Cardiac fibroblast (primary cell): ENCODE data around the gene GNAS.
"Not testable (repeated sequence)": the region's sequence is repeated elsewhere in the genome, so short reads cannot be mapped to it uniquely, and the experiment has no call there.

Experiments used
- DNase-seq, 2 donors: peaks; one replicate each; pipeline versions ENCODE4 v3.0.0 to v3.0.0-alpha.2; 2010; ENCODE audit warnings: low read depth in 2 of 2
- H3K4me3 ChIP-seq, 2 donors: replicated peaks in 1 of 2; 1 replicate in 1 of 2; 2 replicates in 1 of 2; pipeline ENCODE4 v1.5.1; 2011; ENCODE audit warnings: low read depth in 2 of 2, low read length in 2 of 2, mild to moderate bottlenecking in 2 of 2, moderate library complexity in 1 of 2
- TF ChIP-seq, protein P1 (sequence below): IDR thresholded peaks from one replicate; pipeline ENCODE4 v1.5.1; 2011; ENCODE audit warnings: low read depth, mild to moderate bottlenecking, low read length, inconsistent platforms

Gene GNAS

DNA sequence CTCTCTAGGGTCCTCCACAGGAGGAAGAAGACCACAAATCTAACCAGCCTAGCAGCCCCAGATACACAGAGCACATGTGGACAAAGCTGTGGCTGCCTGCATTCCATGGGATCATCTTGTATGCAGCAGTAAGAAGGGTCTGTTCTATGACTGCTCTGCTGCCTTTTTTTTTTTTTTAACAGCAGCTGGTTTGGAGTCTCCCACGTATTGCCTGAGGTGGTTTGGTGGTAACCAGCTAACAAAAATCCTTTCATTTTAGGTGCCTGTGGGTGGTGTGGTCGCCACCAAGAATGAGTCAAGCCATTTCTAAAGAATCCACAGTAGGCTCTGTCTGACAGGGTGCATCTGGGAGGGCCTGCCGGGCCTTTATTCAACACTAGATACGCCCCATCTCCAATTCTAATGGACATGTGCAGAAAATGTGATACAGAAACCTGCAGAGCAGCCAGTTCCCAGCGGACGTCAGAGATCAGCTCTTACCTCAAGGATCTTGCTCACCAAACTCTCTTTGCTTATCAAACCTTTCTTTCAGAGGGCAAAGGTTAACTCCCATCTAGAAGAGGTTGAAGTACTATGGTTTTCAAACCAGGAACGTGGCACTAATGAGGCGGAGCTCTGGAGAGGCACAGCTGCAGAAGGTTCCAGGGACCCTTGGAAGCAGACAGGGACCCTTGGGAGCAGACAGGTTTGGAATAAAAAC, 33.8 kb upstream of the GNAS start:
- TF ChIP-seq, protein P1, sequence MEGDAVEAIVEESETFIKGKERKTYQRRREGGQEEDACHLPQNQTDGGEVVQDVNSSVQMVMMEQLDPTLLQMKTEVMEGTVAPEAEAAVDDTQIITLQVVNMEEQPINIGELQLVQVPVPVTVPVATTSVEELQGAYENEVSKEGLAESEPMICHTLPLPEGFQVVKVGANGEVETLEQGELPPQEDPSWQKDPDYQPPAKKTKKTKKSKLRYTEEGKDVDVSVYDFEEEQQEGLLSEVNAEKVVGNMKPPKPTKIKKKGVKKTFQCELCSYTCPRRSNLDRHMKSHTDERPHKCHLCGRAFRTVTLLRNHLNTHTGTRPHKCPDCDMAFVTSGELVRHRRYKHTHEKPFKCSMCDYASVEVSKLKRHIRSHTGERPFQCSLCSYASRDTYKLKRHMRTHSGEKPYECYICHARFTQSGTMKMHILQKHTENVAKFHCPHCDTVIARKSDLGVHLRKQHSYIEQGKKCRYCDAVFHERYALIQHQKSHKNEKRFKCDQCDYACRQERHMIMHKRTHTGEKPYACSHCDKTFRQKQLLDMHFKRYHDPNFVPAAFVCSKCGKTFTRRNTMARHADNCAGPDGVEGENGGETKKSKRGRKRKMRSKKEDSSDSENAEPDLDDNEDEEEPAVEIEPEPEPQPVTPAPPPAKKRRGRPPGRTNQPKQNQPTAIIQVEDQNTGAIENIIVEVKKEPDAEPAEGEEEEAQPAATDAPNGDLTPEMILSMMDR: no peak
- peak; percentile 21 to 46 for DNase-seq

DNA sequence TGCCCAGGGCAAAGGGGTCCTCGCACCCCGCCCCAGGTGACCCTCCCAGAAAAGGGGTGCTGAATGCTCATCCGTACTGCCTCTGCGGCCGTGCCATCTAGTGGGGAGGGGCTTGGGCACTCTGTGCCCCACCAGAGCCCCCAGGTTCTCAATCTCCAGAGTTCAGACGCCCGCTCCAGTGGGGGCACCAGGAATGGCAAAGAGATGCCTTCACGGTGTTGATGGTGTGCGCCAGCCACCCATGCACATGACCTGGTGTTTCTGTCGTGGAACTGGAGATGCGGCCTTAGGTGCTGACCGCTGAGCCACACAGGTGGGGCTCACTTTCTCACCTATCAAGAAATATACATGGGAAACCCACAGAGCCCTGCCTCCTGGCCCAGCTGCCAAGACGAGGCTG, 32.6 kb upstream of the GNAS start:
- H3K4me3 ChIP-seq: no peak overlapping the region
- TF ChIP-seq, protein P1: no peak
- no peak for DNase-seq

More for the DNA sequence above, 33.8 kb upstream of the GNAS start:
- H3K4me3 ChIP-seq: no peak overlapping the region

DNA sequence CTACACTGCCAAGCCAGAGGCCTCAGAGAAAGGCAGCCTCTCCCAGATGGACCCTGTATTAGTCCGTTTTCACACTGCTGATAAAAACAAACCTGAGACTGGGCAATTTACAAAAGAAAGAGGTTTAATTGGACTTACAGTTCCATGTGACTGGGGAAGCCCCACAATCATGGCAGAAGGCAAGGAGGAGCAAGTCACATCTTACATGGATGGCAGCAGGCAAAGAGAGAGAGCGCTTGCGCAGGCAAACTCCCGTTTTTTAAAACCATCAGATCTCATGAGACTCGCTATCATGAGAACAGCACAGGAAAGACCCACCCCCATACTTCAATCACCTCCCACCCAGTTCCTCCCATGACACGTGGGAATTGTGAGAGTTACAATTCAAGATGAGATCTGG, 32.0 kb upstream of the GNAS start:
- H3K4me3 ChIP-seq, DNase-seq: not testable (repeated sequence)

DNA sequence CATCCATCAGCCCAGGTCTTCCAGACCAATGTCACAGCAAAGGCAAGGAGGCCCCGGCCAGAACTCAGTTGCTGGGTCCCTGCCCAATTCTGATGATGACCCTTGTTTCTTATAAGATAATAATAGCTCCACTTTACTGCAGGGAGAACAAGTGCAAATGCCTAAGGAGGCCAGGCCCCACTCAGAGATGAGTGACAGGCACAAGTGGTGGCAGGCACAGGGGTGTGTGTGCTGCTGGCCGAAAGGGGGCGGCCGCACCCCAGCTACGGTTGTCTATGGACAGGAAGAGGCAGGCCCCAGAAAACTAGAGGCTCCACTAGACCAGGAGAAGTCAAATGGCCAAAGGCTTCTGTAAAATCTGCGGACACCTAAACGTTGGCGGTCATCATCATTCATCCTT, 30.4 kb upstream of the GNAS start:
- no peak for DNase-seq
- TF ChIP-seq, protein P1: no peak

DNA sequence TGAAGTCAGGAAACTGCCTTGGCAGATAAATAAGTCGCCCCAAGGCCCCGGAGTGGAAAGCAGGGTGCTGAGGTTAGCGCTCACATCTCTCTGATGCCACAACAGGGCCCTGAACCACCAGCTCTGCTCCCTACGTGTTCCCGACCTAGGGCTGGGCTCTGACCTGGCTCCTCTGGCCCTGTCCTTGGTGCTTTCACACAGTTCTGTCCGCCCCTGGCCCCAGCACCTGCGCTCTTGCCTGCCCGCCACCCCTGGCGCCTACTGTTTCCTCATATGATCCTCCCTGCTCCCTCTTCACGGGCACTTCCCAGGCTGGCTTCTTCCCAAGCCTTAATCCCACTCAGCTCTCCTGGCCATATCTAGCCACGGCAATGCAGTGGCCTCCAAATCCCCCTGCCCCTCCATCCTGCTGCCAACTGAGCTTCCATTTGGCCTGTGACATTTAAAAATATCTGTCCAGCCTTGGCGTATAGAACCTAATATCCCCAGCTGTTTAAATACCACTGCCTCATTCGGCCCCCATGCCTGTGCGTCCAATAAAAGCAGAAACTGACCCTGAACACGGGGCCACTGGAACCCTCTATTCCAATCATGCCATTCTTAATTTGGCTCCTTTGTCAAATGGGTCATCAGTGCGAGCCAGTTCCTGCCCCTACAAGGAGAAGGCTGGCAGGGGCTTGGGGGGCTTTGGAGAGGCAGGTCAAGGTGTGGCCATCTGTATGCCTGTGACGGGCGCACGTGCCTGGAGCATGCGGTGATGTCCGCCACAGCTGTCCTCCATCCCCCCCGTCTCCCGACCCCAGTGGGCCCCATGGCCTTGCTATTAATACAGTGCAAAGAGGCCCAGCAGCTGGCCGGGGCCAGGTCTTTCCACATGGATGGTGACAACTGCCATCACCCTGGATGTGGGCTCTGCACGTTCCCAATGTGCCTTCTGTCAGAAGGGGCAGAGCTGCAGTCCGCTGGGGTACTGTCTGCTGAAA, 29.5 kb upstream of the GNAS start:
- TF ChIP-seq, protein P1: no peak
- DNase-seq: no peak
- H3K4me3 ChIP-seq: no peak overlapping the region

More for the DNA sequence above, 30.4 kb upstream of the GNAS start:
- H3K4me3 ChIP-seq: no peak overlapping the region

DNA sequence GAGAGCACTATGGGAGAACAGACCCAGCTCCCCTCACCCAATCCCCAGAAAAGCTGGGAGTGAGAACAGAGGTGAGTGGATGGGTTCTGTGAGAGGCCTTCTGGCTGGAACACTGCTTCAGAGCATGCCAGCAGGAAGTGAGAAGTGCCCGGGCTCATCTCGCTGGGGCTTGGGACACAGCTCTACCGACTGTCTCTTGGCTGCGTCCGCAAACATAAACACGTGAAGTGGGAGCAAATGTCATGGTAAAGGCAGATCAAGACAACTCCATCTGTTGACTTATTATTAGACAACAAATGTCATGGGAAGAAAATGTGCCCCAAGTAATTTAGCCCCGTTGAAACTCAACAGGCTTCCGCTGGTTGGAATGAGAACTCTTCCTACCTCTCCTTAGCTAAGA, 27.7 kb upstream of the GNAS start:
- no peak for DNase-seq
- TF ChIP-seq, protein P1: no peak
- H3K4me3 ChIP-seq: no peak overlapping the region

DNA sequence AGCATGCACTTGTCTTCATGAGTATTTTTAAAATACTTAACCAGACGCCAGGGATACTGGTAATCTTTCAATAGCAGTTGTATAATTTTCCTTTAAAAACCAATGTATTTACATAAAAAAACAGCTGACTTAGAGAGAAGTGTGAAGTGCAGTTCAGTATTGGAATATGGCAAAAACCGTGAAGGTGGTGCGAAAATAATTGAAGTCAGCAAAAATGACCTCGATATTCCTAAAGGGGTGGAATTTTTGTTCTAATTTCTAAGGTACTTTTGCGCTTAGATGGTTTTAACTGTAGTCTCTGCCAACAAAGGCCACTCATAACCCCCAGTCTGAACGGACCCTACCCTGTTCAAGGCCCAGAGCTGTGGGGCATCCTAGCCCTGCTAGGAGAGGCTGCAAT, 27.1 kb upstream of the GNAS start:
- H3K4me3 ChIP-seq: no peak overlapping the region
- no peak for DNase-seq
- TF ChIP-seq, protein P1: no peak
